Mucosa of rectum (tissue), 2 donors: ENCODE data around the gene SLC13A3.

Experiments used
- H3K27ac ChIP-seq, 2 donors: one replicate each; pipeline ENCODE4 v1.7.0; 2013; ENCODE audit warnings: inconsistent platforms in 2 of 2, low read depth in 2 of 2, low read length in 2 of 2
- H3K27me3 ChIP-seq, 2 donors: one replicate each; pipeline ENCODE4 v1.7.0; 2013; ENCODE audit warnings: low read length in 2 of 2; ENCODE audit not compliant: control insufficient read depth in 2 of 2, insufficient read depth in 2 of 2
- H3K36me3 ChIP-seq, 2 donors: one replicate each; pipeline ENCODE4 v1.7.0; 2013; ENCODE audit warnings: low read length in 2 of 2; ENCODE audit not compliant: control insufficient read depth in 2 of 2, insufficient read depth in 2 of 2
- H3K4me1 ChIP-seq, 2 donors: one replicate each; pipeline ENCODE4 v1.7.0; 2013; ENCODE audit warnings: low read length in 2 of 2, mild to moderate bottlenecking in 1 of 2; ENCODE audit not compliant: control insufficient read depth in 2 of 2, insufficient read depth in 2 of 2
- H3K4me3 ChIP-seq, 2 donors: one replicate each; pipeline ENCODE4 v1.7.0; 2013; ENCODE audit warnings: low read length in 2 of 2
- H3K9ac ChIP-seq, 2 donors: one replicate each; pipeline ENCODE4 v1.7.0; 2013; ENCODE audit warnings: low read length in 2 of 2, low read depth in 1 of 2, mild to moderate bottlenecking in 1 of 2
- H3K9me3 ChIP-seq, 2 donors: one replicate each; pipeline ENCODE4 v1.7.0; 2013; ENCODE audit warnings: low read length in 2 of 2; ENCODE audit not compliant: control insufficient read depth in 2 of 2
- donor health status: healthy.
- donor health status: Normal muscosa, but diverticular disease.

The SLC13A3 gene

DNA sequence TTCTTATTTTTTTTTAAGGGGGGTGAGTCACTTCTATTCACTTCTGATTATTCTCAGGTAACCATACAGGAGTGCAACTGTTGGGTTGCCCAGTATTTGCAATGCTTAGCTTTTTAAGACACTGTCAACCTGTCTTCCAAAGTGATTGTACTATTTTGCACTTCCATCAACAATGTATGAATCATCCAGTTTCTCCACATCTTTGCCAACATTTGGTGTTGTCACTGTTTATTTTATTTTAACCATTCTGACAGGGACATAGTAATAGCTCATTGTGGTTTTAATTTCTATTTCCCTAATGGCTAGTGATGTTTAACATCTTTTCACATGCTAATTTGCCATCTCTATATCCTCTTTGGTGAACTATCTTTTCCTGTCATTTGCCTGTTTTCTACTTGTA is 1.4 kb upstream of the SLC13A3 start:
- no peak overlapping the region for H3K9ac ChIP-seq
- no peaks in the 10 kb centered on the region for H3K9me3 ChIP-seq
- H3K27ac ChIP-seq, result no peak overlapping the region
- H3K4me1 ChIP-seq, result no peaks in the 10 kb centered on the region
- H3K27me3 ChIP-seq, result peaks cover 11 to 17% of the 10 kb centered on the region in 2 donors
- H3K36me3 ChIP-seq, result no peaks in the 10 kb centered on the region
- no peak overlapping the region for H3K4me3 ChIP-seq

DNA sequence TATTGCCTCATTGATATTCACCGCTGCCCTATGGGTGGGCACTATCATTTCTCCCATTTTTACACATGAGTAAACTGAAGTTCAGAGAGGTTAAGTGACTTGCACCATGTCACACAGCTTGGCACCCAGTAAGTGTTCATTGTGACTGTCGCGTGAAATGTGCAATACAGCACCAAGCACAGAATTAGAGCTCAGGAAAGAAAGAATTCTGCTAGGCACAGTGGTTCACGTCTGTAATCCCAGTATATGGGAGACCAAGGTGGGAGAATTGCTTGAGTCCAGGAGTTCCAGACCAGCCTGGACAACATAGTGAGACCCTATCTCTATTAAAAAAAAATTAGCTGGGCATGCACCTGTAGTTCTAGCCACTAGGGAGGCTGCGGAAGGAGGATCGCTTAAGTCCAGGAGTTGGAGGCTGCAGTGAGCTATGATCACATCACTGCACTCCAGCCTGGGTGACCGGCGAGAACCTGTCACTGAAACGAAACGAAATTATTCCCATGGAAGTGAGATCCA is 626 bp downstream of the SLC13A3 start:
- Histone ChIP-seq H3K36me3 (no peaks in the 10 kb centered on the region), H3K4me3 (no peak overlapping the region), H3K9ac (no peak overlapping the region), H3K9me3 (no peaks in the 10 kb centered on the region), H3K4me1 (no peaks in the 10 kb centered on the region), H3K27ac (no peak overlapping the region), H3K27me3 (peaks cover 11 to 17% of the 10 kb centered on the region in 2 donors)

DNA sequence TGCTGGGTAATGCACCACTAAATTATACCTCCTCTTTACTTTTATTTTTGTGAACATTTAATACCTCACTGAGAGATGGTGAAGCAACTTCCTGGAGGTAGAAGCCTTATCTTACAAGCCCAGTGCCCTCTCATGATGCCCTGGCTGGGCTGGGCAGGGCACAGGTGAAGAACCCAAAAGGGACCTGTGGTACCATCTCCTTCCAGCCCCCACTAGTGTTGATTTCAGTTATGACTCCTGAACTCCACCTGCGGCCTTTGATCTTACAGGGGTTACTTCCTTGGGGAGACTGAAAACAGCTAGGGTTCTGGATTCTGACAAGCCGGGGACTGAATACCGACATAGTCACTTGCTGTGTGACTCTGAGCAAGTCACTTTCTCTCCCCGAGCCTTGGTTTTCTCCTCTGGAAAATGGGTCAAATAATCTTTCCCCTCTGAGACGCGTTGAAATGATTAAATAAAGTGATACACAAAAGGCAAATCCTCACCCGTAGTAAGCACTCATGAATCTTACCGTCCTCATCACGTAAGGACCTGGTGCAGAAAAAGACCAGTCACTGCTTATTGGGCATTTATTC is 1.2 kb downstream of the SLC13A3 start:
- no peak overlapping the region for H3K27ac ChIP-seq
- peaks cover 12 to 17% of the 10 kb centered on the region in 2 donors for H3K27me3 ChIP-seq
- H3K9ac ChIP-seq, result no peak overlapping the region
- no peak overlapping the region for H3K4me3 ChIP-seq
- H3K4me1 ChIP-seq, result no peaks in the 10 kb centered on the region
- no peaks in the 10 kb centered on the region for H3K36me3 ChIP-seq
- no peaks in the 10 kb centered on the region for H3K9me3 ChIP-seq

DNA sequence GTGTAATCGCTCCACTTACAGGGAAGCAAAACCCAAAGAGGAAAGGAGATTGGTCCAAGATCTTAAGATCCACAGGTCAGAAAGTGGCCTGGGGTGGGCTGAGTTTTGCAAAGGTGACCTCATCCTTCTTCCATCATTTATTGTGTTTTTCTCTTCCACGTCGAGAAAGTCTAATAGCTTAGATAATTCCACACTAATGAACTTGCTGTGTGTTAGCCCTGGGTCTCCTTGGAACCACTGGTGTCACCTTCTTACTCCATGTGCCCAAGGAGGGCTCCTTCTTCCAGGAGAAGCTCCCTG is 1.7 kb downstream of the SLC13A3 start:
- no peak overlapping the region for H3K27ac ChIP-seq
- H3K36me3 ChIP-seq, result no peaks in the 10 kb centered on the region
- H3K27me3 ChIP-seq, result peaks cover 16 to 17% of the 10 kb centered on the region in 2 donors
- H3K9ac ChIP-seq, result no peak overlapping the region
- H3K4me3 ChIP-seq, result no peak overlapping the region
- H3K4me1 ChIP-seq, result no peaks in the 10 kb centered on the region
- no peaks in the 10 kb centered on the region for H3K9me3 ChIP-seq

GRCh38 chr20:46648903-46649649 is 2.2 kb downstream of the SLC13A3 start:
- Histone ChIP-seq H3K27me3 (peaks cover 17% of the 10 kb centered on the region in 2 donors), H3K9me3 (no peaks in the 10 kb centered on the region), H3K27ac (no peak overlapping the region), H3K36me3 (no peaks in the 10 kb centered on the region), H3K9ac (no peak overlapping the region), H3K4me3 (no peak overlapping the region), H3K4me1 (no peaks in the 10 kb centered on the region)

DNA sequence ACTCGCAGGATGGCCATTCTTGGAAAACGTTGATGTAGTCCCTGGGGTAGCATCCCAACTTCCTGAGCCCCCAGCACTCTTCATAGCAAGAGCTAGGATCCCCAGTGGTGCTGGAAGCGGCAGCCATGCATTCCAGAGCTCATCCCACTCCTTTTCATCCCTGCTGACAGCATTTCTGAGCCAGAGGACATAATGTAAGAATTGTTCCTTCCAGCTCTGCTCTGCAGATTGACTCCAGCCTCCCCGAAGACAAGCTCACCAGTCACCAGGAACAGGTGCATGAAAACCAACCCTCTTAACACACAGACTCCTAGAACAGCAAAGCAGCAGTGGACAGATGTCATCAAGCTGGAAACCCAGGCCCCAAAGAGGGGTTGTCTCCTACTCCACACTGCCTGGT is 3.8 kb downstream of the SLC13A3 start:
- H3K9me3 ChIP-seq, result no peaks in the 10 kb centered on the region
- H3K9ac ChIP-seq, result no peak overlapping the region
- no peak overlapping the region for H3K27ac ChIP-seq
- H3K4me1 ChIP-seq, result no peaks in the 10 kb centered on the region
- no peaks in the 10 kb centered on the region for H3K36me3 ChIP-seq
- H3K27me3 ChIP-seq, result peaks cover 15 to 17% of the 10 kb centered on the region in 2 donors
- no peak overlapping the region for H3K4me3 ChIP-seq

GRCh38 chr20:46646659-46647380 is 4.4 kb downstream of the SLC13A3 start:
- Histone ChIP-seq H3K9me3 (no peaks in the 10 kb centered on the region), H3K4me3 (no peak overlapping the region), H3K27me3 (peaks cover 15% of the 10 kb centered on the region in 2 donors), H3K9ac (no peak overlapping the region), H3K27ac (no peak overlapping the region), H3K36me3 (no peaks in the 10 kb centered on the region), H3K4me1 (no peaks in the 10 kb centered on the region)

DNA sequence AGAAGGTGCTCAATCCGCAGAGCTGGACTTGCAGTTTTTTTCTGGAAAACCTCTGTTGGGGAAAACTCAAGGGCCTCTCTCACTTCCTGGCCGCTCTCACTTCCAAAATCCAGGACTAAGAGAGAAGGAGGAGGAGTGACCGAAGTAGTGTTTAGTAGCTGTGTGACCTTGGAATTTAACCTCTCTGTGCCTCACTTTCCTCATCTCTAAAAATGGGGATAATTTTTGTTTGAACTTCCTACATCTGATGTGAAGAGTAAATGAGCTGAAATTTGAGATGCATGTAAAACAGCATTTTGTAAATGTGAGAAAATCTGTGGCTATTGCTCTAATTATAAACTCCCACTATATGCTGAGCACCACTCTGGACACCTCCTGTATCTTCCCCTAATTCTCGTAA is 5.1 kb downstream of the SLC13A3 start:
- Histone ChIP-seq H3K27me3 (peaks cover 9 to 13% of the 10 kb centered on the region in 2 donors), H3K36me3 (no peaks in the 10 kb centered on the region), H3K9ac (no peak overlapping the region), H3K27ac (no peak overlapping the region), H3K4me3 (no peak overlapping the region), H3K9me3 (no peaks in the 10 kb centered on the region), H3K4me1 (no peaks in the 10 kb centered on the region)

DNA sequence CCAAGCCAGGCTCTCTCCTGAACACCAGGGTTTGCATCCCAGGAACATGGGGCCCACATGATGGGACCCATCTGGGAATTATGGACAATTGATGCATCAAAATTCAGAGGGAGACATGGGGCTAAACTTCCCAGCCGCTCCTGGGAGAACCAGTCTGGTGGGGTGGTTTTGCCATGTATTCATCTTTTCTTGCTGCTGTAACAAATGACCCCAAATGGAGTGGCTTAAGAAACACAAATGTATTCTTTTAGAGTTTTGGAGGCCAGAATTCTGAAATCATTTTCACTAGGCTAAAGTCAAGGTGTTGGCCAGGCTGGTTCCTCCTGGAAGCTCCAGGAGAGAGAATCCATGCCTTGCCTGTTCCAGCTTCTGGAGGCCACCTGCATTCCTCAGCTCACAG is 6.5 kb downstream of the SLC13A3 start:
- Histone ChIP-seq H3K9ac (no peak overlapping the region), H3K4me3 (no peak overlapping the region), H3K27ac (no peak overlapping the region), H3K4me1 (no peaks in the 10 kb centered on the region), H3K36me3 (no peaks in the 10 kb centered on the region), H3K9me3 (no peaks in the 10 kb centered on the region), H3K27me3 (peaks cover 3 to 8% of the 10 kb centered on the region in 2 donors)

DNA sequence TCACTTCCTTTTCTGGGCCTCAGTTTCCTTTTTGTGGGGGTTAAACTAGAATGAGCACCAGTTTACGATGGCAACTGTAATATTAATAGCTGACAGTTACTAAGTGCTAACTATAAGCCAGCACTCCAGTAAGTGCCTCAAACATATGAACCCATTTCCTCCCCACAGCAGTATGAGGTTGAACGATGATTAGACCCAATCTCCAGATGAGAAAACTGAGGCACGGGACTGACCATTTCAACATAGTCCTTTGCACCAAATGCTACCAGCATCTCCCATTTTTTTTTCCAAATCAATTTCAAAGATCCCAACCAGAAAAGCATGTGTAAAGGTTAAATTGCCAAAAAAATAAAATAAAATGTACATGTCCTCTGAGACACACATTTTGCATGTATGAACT is 7.1 kb downstream of the SLC13A3 start:
- Histone ChIP-seq H3K9me3 (no peaks in the 10 kb centered on the region), H3K27ac (no peak overlapping the region), H3K27me3 (peaks cover 3 to 8% of the 10 kb centered on the region in 2 donors), H3K4me3 (no peak overlapping the region), H3K36me3 (no peaks in the 10 kb centered on the region), H3K4me1 (no peaks in the 10 kb centered on the region), H3K9ac (no peak overlapping the region)
